ENCODE results near the gene LRP1-AS. TPM values are rescaled to one million over a fixed set of nuclear protein-coding genes. Genes with fewer than 3 reads are reported as not detected.

LRP1-AS gene
- polyA plus RNA-seq, 1 donor (not counting 4 experiments of a cell fraction or from before 2014, with no cell fraction given): not detected

- no peaks in the 10 kb centered on the region for H3K9me3 ChIP-seq (ENCODE audit: control insufficient read depth, low read depth, low read length)
- H3K9ac ChIP-seq (ENCODE audit: control insufficient read depth, extremely low read depth, insufficient read depth, low read length): no peak overlapping the region
- FAIRE-seq (no peak), DNase-seq (ENCODE audit: low read depth, low spot score) (no peak)
- H3K9me1 ChIP-seq (ENCODE audit: control insufficient read depth, extremely low read depth, insufficient read depth, low read length): no peaks in the 10 kb centered on the region
- H3K4me2 ChIP-seq (ENCODE audit: control insufficient read depth, extremely low read depth, insufficient read depth, low read depth, low read length): no peak overlapping the region
- dilution Hi-C loops (cut with MboI; ENCODE audit: extremely low pct_ligation_motif_present, low sequenced_read_pairs): no loop called here
- no peak overlapping the region for H3K4me3 ChIP-seq (ENCODE audit: control insufficient read depth in 2 of 3, extremely low read depth in 1 of 3, insufficient read depth in 2 of 3, low read depth in 1 of 3, low read length in 3 of 3)
- H3K27me3 ChIP-seq (ENCODE audit: control insufficient read depth, extremely low read depth, insufficient read depth, low read length): no peaks in the 10 kb centered on the region
- no peak overlapping the region for H2AFZ ChIP-seq (ENCODE audit: control insufficient read depth, low read length)
- no peak overlapping the region for H3K27ac ChIP-seq (ENCODE audit: control insufficient read depth, insufficient read depth, low read length)
- H4K20me1 ChIP-seq (ENCODE audit: control insufficient read depth, extremely low read depth, insufficient read depth, low read length): no peaks in the 10 kb centered on the region
- peaks cover 0 to 37% of the 10 kb centered on the region in 2 experiments for H3K36me3 ChIP-seq (ENCODE audit: control insufficient read depth in 2 of 2, extremely low read depth in 1 of 2, insufficient read depth in 2 of 2, low read length in 2 of 2)
- H3K4me1 ChIP-seq (ENCODE audit: control insufficient read depth, extremely low read depth, insufficient read depth, low read length): no peaks in the 10 kb centered on the region
- H3K79me2 ChIP-seq (ENCODE audit: control insufficient read depth, insufficient read depth, low read length): no peaks in the 10 kb centered on the region
- TF ChIP-seq EZH2 (IDR thresholded peaks at IDR 0.05; ENCODE audit: low read length) (no peak), CTCF (optimal IDR thresholded peaks at IDR 0.05 in 1 of 3, IDR thresholded peaks at IDR 0.05 in 1 of 3, conservative IDR thresholded peaks at IDR 0.05 in 1 of 3; ENCODE audit: extremely low read depth in 1 of 3, insufficient read depth in 2 of 3, low read length in 3 of 3) (no peak)
Observed at GRCh38 chr12:57146092-57146491, 1.3 kb downstream of the LRP1-AS start.

GRCh38 chr12:57145460-57146059 lies 1.9 kb downstream of the LRP1-AS start:
- Histone ChIP-seq H3K4me1 (ENCODE audit: control insufficient read depth, extremely low read depth, insufficient read depth, low read length) (no peaks in the 10 kb centered on the region), H3K36me3 (ENCODE audit: control insufficient read depth in 2 of 2, extremely low read depth in 1 of 2, insufficient read depth in 2 of 2, low read length in 2 of 2) (peaks cover 0 to 40% of the 10 kb centered on the region in 2 experiments), H3K79me2 (ENCODE audit: control insufficient read depth, insufficient read depth, low read length) (no peaks in the 10 kb centered on the region), H3K9ac (ENCODE audit: control insufficient read depth, extremely low read depth, insufficient read depth, low read length) (no peak overlapping the region), H2AFZ (ENCODE audit: control insufficient read depth, low read length) (no peak overlapping the region), H4K20me1 (ENCODE audit: control insufficient read depth, extremely low read depth, insufficient read depth, low read length) (no peaks in the 10 kb centered on the region), H3K27ac (ENCODE audit: control insufficient read depth, insufficient read depth, low read length) (no peak overlapping the region), H3K9me1 (ENCODE audit: control insufficient read depth, extremely low read depth, insufficient read depth, low read length) (no peaks in the 10 kb centered on the region), H3K27me3 (ENCODE audit: control insufficient read depth, extremely low read depth, insufficient read depth, low read length) (no peaks in the 10 kb centered on the region), H3K4me2 (ENCODE audit: control insufficient read depth, extremely low read depth, insufficient read depth, low read depth, low read length) (no peak overlapping the region), H3K4me3 (ENCODE audit: control insufficient read depth in 2 of 3, extremely low read depth in 1 of 3, insufficient read depth in 2 of 3, low read depth in 1 of 3, low read length in 3 of 3) (no peak overlapping the region), H3K9me3 (ENCODE audit: control insufficient read depth, low read depth, low read length) (no peaks in the 10 kb centered on the region)
- TF ChIP-seq EZH2 (IDR thresholded peaks at IDR 0.05; ENCODE audit: low read length) (no peak), CTCF (optimal IDR thresholded peaks at IDR 0.05 in 1 of 3, IDR thresholded peaks at IDR 0.05 in 1 of 3, conservative IDR thresholded peaks at IDR 0.05 in 1 of 3; ENCODE audit: extremely low read depth in 1 of 3, insufficient read depth in 2 of 3, low read length in 3 of 3) (no peak)
- FAIRE-seq: no peak
- DNase-seq (ENCODE audit: low read depth, low spot score): no peak
- dilution Hi-C loops (cut with MboI; ENCODE audit: extremely low pct_ligation_motif_present, low sequenced_read_pairs): no loop called here

Data from keratinocyte (primary cell).